Lower leg skin (tissue), 3 donors: ENCODE measurements around the gene CD160.

ENCODE experiments used
- CTCF ChIP-seq, 3 donors: fragments of 450-650 bp; IDR thresholded peaks; one replicate each; pipeline ENCODE4 v1.5.1; 2016; ENCODE audit warnings: antibody characterized with exemption in 3 of 3, mild to moderate bottlenecking in 3 of 3, moderate library complexity in 2 of 3
- POLR2A ChIP-seq, 2 donors: fragments of 450-650 bp; IDR thresholded peaks; one replicate each; pipeline ENCODE4 v1.6.1; 2016 to 2017; ENCODE audit warnings: antibody characterized with exemption in 2 of 2, mild to moderate bottlenecking in 1 of 2, moderate library complexity in 1 of 2

GRCh38 chr1:145720878-145721671, 1.8 kb downstream of the CD160 start:
- TF ChIP-seq CTCF (IDR thresholded peaks at IDR 0.05) (peak in 1 of 3 donors; percentile 64), POLR2A (IDR thresholded peaks at IDR 0.05) (no peak)
